NCI-H2107 treated with DMSO at 0.1 percent for 48 hours (cell line): ENCODE data around the gene DAZAP1.
A peak's percentile ranks its signal among the peaks of the same experiment; 100 is the strongest.

Source experiments
- DNase-seq: peaks from one replicate; lab custom pipeline; 2025; ENCODE audit not compliant: unreplicated experiment; lab: John Stamatoyannopoulos, UW

The DAZAP1 gene

GRCh38 chr19:1393841-1394240, 13.5 kb upstream of the DAZAP1 start:
- no peak for DNase-seq

- DNase-seq: no peak
These were observed 12.9 kb upstream of the DAZAP1 start for GRCh38 chr19:1394252-1395193.

GRCh38 chr19:1395194-1396018, 12.0 kb upstream of the DAZAP1 start:
- no peak for DNase-seq

- no peak for DNase-seq
These were observed 11.2 kb upstream of the DAZAP1 start for GRCh38 chr19:1396019-1396767.

GRCh38 chr19:1396768-1397679, 10.4 kb upstream of the DAZAP1 start:
- DNase-seq: no peak

- no peak for DNase-seq
These were observed 9.5 kb upstream of the DAZAP1 start for GRCh38 chr19:1397838-1398237.

GRCh38 chr19:1399079-1399478, 8.3 kb upstream of the DAZAP1 start:
- no peak for DNase-seq

- DNase-seq: no peak
These were observed 7.6 kb upstream of the DAZAP1 start for GRCh38 chr19:1399745-1400144.

GRCh38 chr19:1400281-1401137, 6.9 kb upstream of the DAZAP1 start:
- peak; percentile 21 for DNase-seq

- no peak for DNase-seq
These were observed 6.1 kb upstream of the DAZAP1 start, which contains the start of gene GAMT for GRCh38 chr19:1401138-1401888. Gene GAMT, minus strand, starts transcription at chr19:1401542. Its CDS starts 66 bp downstream, at chr19:1401476.

- DNase-seq: no peak
These were observed 5.5 kb upstream of the DAZAP1 start for GRCh38 chr19:1401889-1402217.

GRCh38 chr19:1402411-1403070, 4.8 kb upstream of the DAZAP1 start:
- DNase-seq: no peak

- peak; percentile 89 for DNase-seq
These were observed 435 bp upstream of the DAZAP1 start for GRCh38 chr19:1406774-1407527.

GRCh38 chr19:1408300-1409203, 1.2 kb downstream of the DAZAP1 start:
- no peak for DNase-seq

- DNase-seq: no peak
These were observed 2.0 kb downstream of the DAZAP1 start for GRCh38 chr19:1409204-1410005.
